Activated T-cell treated with anti-CD3 and anti-CD28 coated beads for 1 hour (primary cell): ENCODE measurements around the gene PPT2.
"Not testable (repeated sequence)": the region's sequence is repeated elsewhere in the genome, so short reads cannot be mapped to it uniquely, and the experiment has no call there.

Source experiments
- DNase-seq: peaks from one replicate; pipeline ENCODE4 v3.0.0-alpha.2; 2020; ENCODE audit warnings: low read depth

PPT2 gene

GRCh38 chr6:32189742-32190053 is 35.8 kb downstream of the PPT2 start:
- DNase-seq: no peak

GRCh38 chr6:32190054-32190851 is 36.3 kb downstream of the PPT2 start, which contains the start of gene PBX2:
Gene PBX2 (minus strand): TSS chr6:32190202. CDS start chr6:32189915, 287 bp downstream.
- DNase-seq: peak; percentile 83

- no peak for DNase-seq
Observed at GRCh38 chr6:32190911-32191677, 37.2 kb downstream of the PPT2 start.

GRCh38 chr6:32191696-32192607 is 38.0 kb downstream of the PPT2 start:
- DNase-seq: no peak

- peak; percentile 38 for DNase-seq
Observed at GRCh38 chr6:32192608-32193039, 38.7 kb downstream of the PPT2 start, which contains the start of gene GPSM3. Gene GPSM3 (minus strand): TSS chr6:32192643. CDS start chr6:32192513, 130 bp downstream.

- DNase-seq: not testable (repeated sequence)
Observed at GRCh38 chr6:32193096-32193495, 39.2 kb downstream of the PPT2 start.

GRCh38 chr6:32194388-32194787 is 40.4 kb downstream of the PPT2 start:
- DNase-seq: no peak

GRCh38 chr6:32194825-32195651 is 41.1 kb downstream of the PPT2 start:
- no peak for DNase-seq

- DNase-seq: peak; percentile 99
Observed at GRCh38 chr6:32195652-32195901, 41.6 kb downstream of the PPT2 start.

- DNase-seq: peak; percentile 32
Observed at GRCh38 chr6:32195902-32196681, 42.2 kb downstream of the PPT2 start.

- no peak for DNase-seq
Observed at GRCh38 chr6:32196682-32197616, 43.0 kb downstream of the PPT2 start.

- DNase-seq: no peak
Observed at GRCh38 chr6:32198345-32198696, 44.4 kb downstream of the PPT2 start.

GRCh38 chr6:32198866-32199265 is 44.9 kb downstream of the PPT2 start:
- no peak for DNase-seq

GRCh38 chr6:32200711-32201475 is 47.0 kb downstream of the PPT2 start:
- no peak for DNase-seq

- DNase-seq: no peak
Observed at GRCh38 chr6:32202186-32202585, 48.2 kb downstream of the PPT2 start.

GRCh38 chr6:32203426-32204267 is 49.7 kb downstream of the PPT2 start:
- no peak for DNase-seq

GRCh38 chr6:32204268-32204715 is 50.4 kb downstream of the PPT2 start:
- DNase-seq: no peak

GRCh38 chr6:32208996-32209395 is 55.1 kb downstream of the PPT2 start:
- no peak for DNase-seq
